HepG2 (cell line): ENCODE results near the gene EPHA2. TPM values are rescaled to one million over a fixed set of nuclear protein-coding genes. Genes with fewer than 3 reads are reported as not detected.
A peak's percentile ranks its signal among the peaks of the same experiment; 100 is the strongest.

Experiments
- CBX1 ChIP-seq: IDR thresholded peaks from one replicate; pipeline ENCODE4 v1.6.1; 2016; ENCODE audit warnings: antibody characterized with exemption, low read depth
- NR2F2 ChIP-seq: IDR thresholded peaks from 2 replicates; pipeline ENCODE4 v1.6.1; 2012; ENCODE audit warnings: low read depth, inconsistent platforms, borderline replicate concordance
- SP5 ChIP-seq: IDR thresholded peaks from 2 replicates; pipeline ENCODE4 v1.6.1; 2016; ENCODE audit warnings: low read depth, borderline replicate concordance
- ZFP90 ChIP-seq: sonication (generic); formaldehyde crosslinking; IDR thresholded peaks from 2 replicates; pipeline ENCODE4 v1.8.0; 2022; ENCODE audit warnings: missing genetic modification reagents, mild to moderate bottlenecking, inconsistent platforms, borderline replicate concordance
- ZMYM3 ChIP-seq: sonication (generic); formaldehyde crosslinking; IDR thresholded peaks from 2 replicates; pipeline ENCODE4 v1.5.1; 2020; ENCODE audit warnings: mild to moderate bottlenecking, missing genetic modification reagents
- ZNF629 ChIP-seq: sonication (generic); formaldehyde crosslinking; conservative IDR thresholded peaks from 2 replicates; pipeline ENCODE4 v1.5.0; 2020; ENCODE audit warnings: missing genetic modification reagents
- polyA plus RNA-seq, 8 experiments: library from polyadenylated mRNA; depleted of rRNA in 3 of 8; stranded (reverse) in 7 of 8; unstranded in 1 of 8; fragments of >200 nt; fragmentation: Illumina TruSeq in 4 of 8; extraction: Trizol in 4 of 8; gene quantifications; 2 replicates each; pipeline versions ENCODE4 v1.2.1 to v1.2.3, GENCODE V29; 2011 to 2016; ENCODE audit warnings: low read depth in 4 of 8, missing spikeins in 1 of 8, mixed read lengths in 1 of 8; ENCODE audit not compliant: insufficient read depth in 1 of 8
- total RNA-seq, 5 experiments: library from RNA; depleted of rRNA; stranded (reverse); fragments of >200 nt; fragmentation: Illumina TruSeq; extraction: Trizol; gene quantifications; 2 replicates each; pipeline ENCODE4 v1.2.3, GENCODE V29; 2016; ENCODE audit warnings: low read depth in 1 of 5
- TF ChIP-seq, protein P1 (sequence below): sonication (generic); formaldehyde crosslinking; IDR thresholded peaks from 2 replicates; pipeline ENCODE4 v1.8.0; 2022; ENCODE audit warnings: missing genetic modification reagents, mild to moderate bottlenecking, moderate library complexity, borderline replicate concordance
- TF ChIP-seq, protein P2 (sequence below): sonication (generic); formaldehyde crosslinking; IDR thresholded peaks from 2 replicates; pipeline ENCODE4 v1.4.0; 2020; ENCODE audit warnings: missing genetic modification reagents, low read depth, mild to moderate bottlenecking, borderline replicate concordance

EPHA2 gene
- total and polyA plus RNA-seq, 2 of the 13 experiments (the other 11 are each of a cell fraction or from before 2014, with no cell fraction given), result 33.6 to 53.6 TPM

DNA sequence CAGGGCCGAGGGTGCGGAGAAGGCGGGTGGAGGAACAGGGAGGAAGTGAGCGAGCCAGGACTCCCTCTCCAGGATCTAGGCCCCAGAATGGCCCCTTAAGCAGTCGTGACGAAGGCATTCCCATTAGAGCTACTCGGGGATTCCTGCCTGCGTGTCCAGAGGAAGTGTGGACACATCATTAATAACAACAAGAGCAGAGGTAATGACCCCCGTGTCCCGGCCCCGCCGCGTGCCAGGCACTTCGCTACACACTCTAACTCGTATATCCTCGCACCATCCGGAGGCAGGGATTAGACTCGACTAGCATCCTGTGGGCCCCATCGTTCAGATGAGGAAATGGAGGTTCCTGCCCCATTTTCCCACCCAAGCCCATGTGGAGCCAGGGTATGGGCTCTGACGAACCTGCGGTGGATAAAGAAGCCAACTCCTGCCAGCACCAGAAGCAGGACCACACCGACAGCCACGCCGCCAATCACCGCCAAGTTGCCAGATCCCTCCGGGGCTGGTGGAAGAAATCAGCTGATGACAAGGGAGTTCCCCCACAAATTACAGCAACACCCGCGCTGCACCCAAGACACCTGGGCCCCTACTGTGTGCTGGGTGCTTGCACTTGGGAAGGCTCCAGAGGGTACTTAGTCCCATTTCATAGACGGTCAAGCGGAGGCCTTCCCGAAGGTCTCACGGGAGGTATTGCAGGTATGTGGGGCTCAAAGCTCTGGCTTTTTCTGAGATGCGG, 21.6 kb downstream of the EPHA2 start (continued):
- TF ChIP-seq, protein P1, sequence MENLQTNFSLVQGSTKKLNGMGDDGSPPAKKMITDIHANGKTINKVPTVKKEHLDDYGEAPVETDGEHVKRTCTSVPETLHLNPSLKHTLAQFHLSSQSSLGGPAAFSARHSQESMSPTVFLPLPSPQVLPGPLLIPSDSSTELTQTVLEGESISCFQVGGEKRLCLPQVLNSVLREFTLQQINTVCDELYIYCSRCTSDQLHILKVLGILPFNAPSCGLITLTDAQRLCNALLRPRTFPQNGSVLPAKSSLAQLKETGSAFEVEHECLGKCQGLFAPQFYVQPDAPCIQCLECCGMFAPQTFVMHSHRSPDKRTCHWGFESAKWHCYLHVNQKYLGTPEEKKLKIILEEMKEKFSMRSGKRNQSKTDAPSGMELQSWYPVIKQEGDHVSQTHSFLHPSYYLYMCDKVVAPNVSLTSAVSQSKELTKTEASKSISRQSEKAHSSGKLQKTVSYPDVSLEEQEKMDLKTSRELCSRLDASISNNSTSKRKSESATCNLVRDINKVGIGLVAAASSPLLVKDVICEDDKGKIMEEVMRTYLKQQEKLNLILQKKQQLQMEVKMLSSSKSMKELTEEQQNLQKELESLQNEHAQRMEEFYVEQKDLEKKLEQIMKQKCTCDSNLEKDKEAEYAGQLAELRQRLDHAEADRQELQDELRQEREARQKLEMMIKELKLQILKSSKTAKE (CRISPR knock-in tag), result no peak
- TF ChIP-seq CBX1 (no peak), NR2F2 (no peak), SP5 (CRISPR knock-in tag) (no peak), ZMYM3 (CRISPR knock-in tag) (no peak), ZNF629 (CRISPR knock-in tag) (peak; percentile 55), ZFP90 (CRISPR knock-in tag) (no peak)
- TF ChIP-seq, protein P2, sequence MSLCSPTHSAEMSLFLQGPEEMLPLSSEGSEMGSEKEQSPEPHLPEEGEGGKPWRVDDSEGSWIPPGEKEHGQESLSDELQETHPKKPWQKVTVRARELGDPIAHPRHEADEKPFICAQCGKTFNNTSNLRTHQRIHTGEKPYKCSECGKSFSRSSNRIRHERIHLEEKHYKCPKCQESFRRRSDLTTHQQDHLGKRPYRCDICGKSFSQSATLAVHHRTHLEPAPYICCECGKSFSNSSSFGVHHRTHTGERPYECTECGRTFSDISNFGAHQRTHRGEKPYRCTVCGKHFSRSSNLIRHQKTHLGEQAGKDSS (CRISPR knock-in tag), result no peak
